GM12878 (cell line): ENCODE measurements around the gene WDFY4.

ENCODE experiments used
- BCL3 ChIP-seq: IDR thresholded peaks from 2 replicates; pipeline ENCODE4 v1.6.1; 2011; ENCODE audit warnings: borderline replicate concordance, low read depth, mild to moderate bottlenecking, moderate library complexity, low read length; ENCODE audit not compliant: insufficient read depth, poor library complexity, severe bottlenecking
- BCLAF1 ChIP-seq: fragments of 450-650 bp; IDR thresholded peaks from 2 replicates; pipeline ENCODE4 v1.6.1; 2017; ENCODE audit warnings: antibody characterized with exemption, mild to moderate bottlenecking, moderate library complexity
- CBX3 ChIP-seq: fragments of 200-600 bp; sonication (generic); IDR thresholded peaks from 2 replicates; pipeline ENCODE4 v1.6.1; 2016; ENCODE audit warnings: low read depth, borderline replicate concordance
- CTCF ChIP-seq, 3 experiments: IDR thresholded peaks in 2 of 3; conservative IDR thresholded peaks in 1 of 3; 2 replicates each; pipeline ENCODE4 v1.5.1; 2011; ENCODE audit warnings: low read depth in 3 of 3, low read length in 3 of 3, mild to moderate bottlenecking in 3 of 3, control low read depth in 2 of 3, moderate library complexity in 2 of 3, inconsistent platforms in 1 of 3, mixed read lengths in 1 of 3; ENCODE audit not compliant: control insufficient read depth in 2 of 3, insufficient read depth in 1 of 3; ENCODE audit errors: extremely low read depth in 1 of 3
- EP300 ChIP-seq, 2 experiments: fragments of 150-350 bp in 1 of 2; IDR thresholded peaks; 2 replicates each; pipeline ENCODE4 v1.6.1; 2011 to 2012; ENCODE audit warnings: low read depth in 2 of 2, low read length in 2 of 2, borderline replicate concordance in 1 of 2, improper control_type of control experiment in 1 of 2, inconsistent platforms in 1 of 2; ENCODE audit not compliant: control insufficient read depth in 1 of 2
- EZH2 ChIP-seq: IDR thresholded peaks from 2 replicates; pipeline ENCODE4 v1.6.1; 2012; ENCODE audit warnings: low read depth, mild to moderate bottlenecking, control low read depth, inconsistent platforms, low read length, borderline replicate concordance; ENCODE audit not compliant: control insufficient read depth
- MTA2 ChIP-seq: fragments of 450-650 bp; IDR thresholded peaks from 2 replicates; pipeline ENCODE4 v1.6.1; 2016; ENCODE audit warnings: low read depth, mild to moderate bottlenecking, moderate library complexity
- NR2C1 ChIP-seq: fragments of 450-650 bp; IDR thresholded peaks from 2 replicates; pipeline ENCODE4 v1.6.1; 2017; ENCODE audit warnings: antibody characterized with exemption, mild to moderate bottlenecking, moderate library complexity
- PKNOX1 ChIP-seq: fragments of 450-650 bp; IDR thresholded peaks from 2 replicates; pipeline ENCODE4 v1.6.1; 2016; ENCODE audit warnings: mild to moderate bottlenecking
- POLR2AphosphoS5 ChIP-seq: IDR thresholded peaks from 2 replicates; pipeline ENCODE4 v1.6.1; 2011; ENCODE audit warnings: mild to moderate bottlenecking, low read length, inconsistent platforms
- RELB ChIP-seq: fragments of 450-650 bp; IDR thresholded peaks from 2 replicates; pipeline ENCODE4 v1.6.1; 2017; ENCODE audit warnings: low read depth, mild to moderate bottlenecking, moderate library complexity
- YY1 ChIP-seq: IDR thresholded peaks from 2 replicates; pipeline ENCODE4 v1.6.1; 2011; ENCODE audit warnings: low read depth, mild to moderate bottlenecking, low read length
- ZBTB11 ChIP-seq: fragments of 450-650 bp; formaldehyde crosslinking; IDR thresholded peaks from 2 replicates; pipeline ENCODE4 v1.5.0; 2022; ENCODE audit warnings: mild to moderate bottlenecking, missing genetic modification characterization
- ZNF384 ChIP-seq: IDR thresholded peaks from 2 replicates; pipeline ENCODE4 v1.6.1; 2012; ENCODE audit warnings: low read depth, mild to moderate bottlenecking, low read length, improper control_type of control experiment, borderline replicate concordance

- TF ChIP-seq RELB, result no peak
- TF ChIP-seq POLR2AphosphoS5, result no peak
- TF ChIP-seq CTCF (IDR thresholded peaks at IDR 0.05 in 2 of 3, conservative IDR thresholded peaks at IDR 0.05 in 1 of 3; ENCODE audit: control insufficient read depth in 2 of 3, extremely low read depth in 1 of 3, insufficient read depth in 1 of 3, low read depth in 3 of 3, low read length in 3 of 3), result no peak
- no peak for TF ChIP-seq PKNOX1
- TF ChIP-seq ZBTB11, result no peak
- no peak for TF ChIP-seq BCL3
- no peak for TF ChIP-seq EZH2
- no peak for TF ChIP-seq YY1
- TF ChIP-seq ZNF384, result no peak
- TF ChIP-seq CBX3, result no peak
- no peak for TF ChIP-seq BCLAF1
- no peak for TF ChIP-seq MTA2
- no peak for TF ChIP-seq NR2C1
- TF ChIP-seq EP300 (IDR thresholded peaks at IDR 0.05; ENCODE audit: borderline replicate concordance in 1 of 2, control insufficient read depth in 1 of 2, low read depth in 2 of 2, low read length in 2 of 2), result no peak
Observed at GRCh38 chr10:48887982-48888381, 203.3 kb downstream of the WDFY4 start.
